GM12878 (cell line): ENCODE results near the gene BLACAT1. TPM values are rescaled to one million over a fixed set of nuclear protein-coding genes. Genes with fewer than 3 reads are reported as not detected.
A peak's percentile ranks its signal among the peaks of the same experiment; 100 is the strongest.

ENCODE experiments used
- ATAC-seq: fragments of 200-7000 bp; cut with Tn5 transposase; 3 replicates; pipeline ENCODE4 v1.9.1; 2020; ENCODE audit warnings: mild to moderate bottlenecking, moderate library complexity
- BruUV-seq: library from RNA; stranded (reverse); fragments of 400-500 nt; replicated peaks from 2 replicates; lab custom pipeline; 2021; lab: Mats Ljungman, UMichigan
- CTCF ChIA-PET: fragments of 300-600 bp; sonication (Branson Sonifier 250); formaldehyde crosslinking; extraction: SDS; loops from one replicate; lab custom pipeline; 2021; ENCODE audit warnings: inconsistent platforms; lab: Yijun Ruan, JAX
- POLR2A ChIA-PET: fragments of 350-600 bp; formaldehyde crosslinking; extraction: SDS; loops from one replicate; lab custom pipeline; 2021; ENCODE audit warnings: inconsistent platforms; lab: Charles Lee
- RAD21 ChIA-PET: fragments of 300-600 bp; sonication (Branson Sonifier 250); formaldehyde crosslinking; loops from one replicate; lab custom pipeline; 2023; ENCODE audit warnings: antibody characterized with exemption; ENCODE audit not compliant: unreplicated experiment; lab: Charles Lee
- SMC1A ChIA-PET: fragments of 300-600 bp; sonication (Branson Sonifier 250); formaldehyde crosslinking; loops from one replicate; lab custom pipeline; 2023; ENCODE audit not compliant: unreplicated experiment, uncharacterized antibody; lab: Charles Lee
- DNase-seq: peaks from one replicate; pipeline ENCODE4 v3.0.0-alpha.2; 2011; ENCODE audit warnings: low read depth, low spot score
- FAIRE-seq: peaks from 3 replicates; lab custom pipeline; 2011; peaks lifted over from hg19 to GRCh38; lab: Jason Lieb, UNC
- H2AFZ ChIP-seq: 2 replicates; pipeline ENCODE4 v1.6.0; 2011; ENCODE audit warnings: low read depth, low read length, control low read depth; ENCODE audit not compliant: control insufficient read depth
- H3K27ac ChIP-seq: 2 replicates; pipeline ENCODE4 v1.5.1; 2011; ENCODE audit warnings: control low read depth; ENCODE audit not compliant: control insufficient read depth, insufficient read depth
- H3K27me3 ChIP-seq, 2 experiments: replicated peaks in 1 of 2; 2 replicates each; pipeline versions ENCODE4 v1.6.0 to v1.6.1; 2011; ENCODE audit warnings: low read length in 1 of 2; ENCODE audit not compliant: control insufficient read depth in 2 of 2, insufficient read depth in 2 of 2
- H3K36me3 ChIP-seq, 2 experiments: 2 replicates each; pipeline ENCODE4 v1.5.1; 2011; ENCODE audit warnings: low read length in 1 of 2; ENCODE audit not compliant: control insufficient read depth in 2 of 2, insufficient read depth in 2 of 2
- H3K4me1 ChIP-seq: 2 replicates; pipeline ENCODE4 v1.6.1; 2011; ENCODE audit warnings: mild to moderate bottlenecking, low read length, moderate library complexity, mixed read lengths; ENCODE audit not compliant: control insufficient read depth, insufficient read depth
- H3K4me2 ChIP-seq: 2 replicates; pipeline ENCODE4 v1.6.0; 2011; ENCODE audit warnings: control low read depth; ENCODE audit not compliant: control insufficient read depth, insufficient read depth
- H3K4me3 ChIP-seq: fragments of 200-600 bp; sonication (generic); 2 replicates; pipeline ENCODE4 v1.5.1; 2016
- H3K79me2 ChIP-seq: 2 replicates; pipeline ENCODE4 v1.6.0; 2011; ENCODE audit warnings: low read length; ENCODE audit not compliant: control insufficient read depth, insufficient read depth
- H3K9ac ChIP-seq: 2 replicates; pipeline ENCODE4 v1.8.0; 2011; ENCODE audit warnings: low read length, control low read depth, mixed read lengths; ENCODE audit not compliant: control insufficient read depth, insufficient read depth
- H3K9me3 ChIP-seq: replicated peaks from 3 replicates; pipeline ENCODE4 v1.5.1; 2011; ENCODE audit warnings: mild to moderate bottlenecking, low read length; ENCODE audit not compliant: control insufficient read depth, insufficient read depth
- H4K20me1 ChIP-seq: 2 replicates; pipeline ENCODE4 v1.6.0; 2011; ENCODE audit not compliant: control insufficient read depth, insufficient read depth
- HSF1 ChIP-seq: fragments of 150-350 bp; IDR thresholded peaks from 2 replicates; pipeline ENCODE4 v1.6.1; 2014; ENCODE audit warnings: mild to moderate bottlenecking, low read depth, low read length
- MYC ChIP-seq: IDR thresholded peaks from 2 replicates; pipeline ENCODE4 v1.6.1; 2011; ENCODE audit warnings: mild to moderate bottlenecking, low read length, moderate library complexity, inconsistent platforms; ENCODE audit not compliant: insufficient read depth, insufficient replicate concordance, insufficient read length, severe bottlenecking
- NR2C2 ChIP-seq: IDR thresholded peaks from 2 replicates; pipeline ENCODE4 v1.6.1; 2011; ENCODE audit warnings: borderline replicate concordance, low read depth; ENCODE audit not compliant: control insufficient read depth, insufficient read length
- PAX5 ChIP-seq: IDR thresholded peaks from 2 replicates; pipeline ENCODE4 v1.6.1; 2011; ENCODE audit warnings: low read depth, low read length, borderline replicate concordance
- SPI1 ChIP-seq: IDR thresholded peaks from 2 replicates; pipeline ENCODE4 v1.6.1; 2011; ENCODE audit warnings: low read depth, mild to moderate bottlenecking, low read length, moderate library complexity, borderline replicate concordance; ENCODE audit not compliant: insufficient read depth
- ZNF24 ChIP-seq: fragments of 450-650 bp; IDR thresholded peaks from 2 replicates; pipeline ENCODE4 v1.6.1; 2017; ENCODE audit warnings: antibody characterized with exemption, mild to moderate bottlenecking
- ZNF592 ChIP-seq: fragments of 450-650 bp; IDR thresholded peaks from 2 replicates; pipeline ENCODE4 v1.6.1; 2017; ENCODE audit warnings: mild to moderate bottlenecking, moderate library complexity
- WGBS: methylation state at CpG from one replicate; pipeline ENCODE4 v1.1.6; 2016; ENCODE audit warnings: low lambda C conversion rate; ENCODE audit not compliant: insufficient replicate concordance, insufficient coverage; ENCODE audit errors: missing lambda C conversion rate; 5-methylcytosine and 5-hydroxymethylcytosine counted together
- in situ Hi-C: fragments of 300-500 bp; cut with MboI; formaldehyde crosslinking; loops from 9 replicates; pipeline ENCODE4 v1.14.3; 2018; ENCODE audit warnings: mixed read lengths
- intact Hi-C: fragments of 100-400 bp; cut with micrococcal nuclease; formaldehyde crosslinking; loops from one replicate; pipeline ENCODE4 v1.14.2; 2022; ENCODE audit not compliant: unreplicated experiment
- polyA plus RNA-seq, 11 experiments: library from polyadenylated mRNA; depleted of rRNA in 4 of 11; unstranded in 6 of 11; stranded (reverse) in 5 of 11; fragments of >200 nt; fragmentation: Nextera tagmentation in 4 of 11; fragmentation: Illumina TruSeq in 1 of 11; extraction: Ambion mirVana in 4 of 11; extraction: Trizol in 1 of 11; gene quantifications; 1 replicate in 1 of 11; 2 replicates in 10 of 11; pipeline versions ENCODE4 v1.2.1 to v1.2.3, GENCODE V29; 2011 to 2016; ENCODE audit warnings: inconsistent platforms in 2 of 11, missing spikeins in 2 of 11, low read depth in 1 of 11
- total RNA-seq, 4 experiments: library from RNA; depleted of rRNA in 3 of 4; stranded (reverse); fragments of >200 nt in 3 of 4; fragmentation: Illumina TruSeq in 1 of 4; extraction: Trizol in 1 of 4; gene quantifications; 2 replicates each; pipeline versions ENCODE4 v1.2.1 to v1.2.3, GENCODE V29; 2013 to 2021
- TF ChIP-seq, protein P1 (sequence below): fragments of 450-650 bp; conservative IDR thresholded peaks from 2 replicates; pipeline ENCODE4 v1.6.1; 2017; ENCODE audit warnings: mild to moderate bottlenecking, moderate library complexity
- TF ChIP-seq, protein P2 (sequence below): fragments of 450-650 bp; IDR thresholded peaks from 2 replicates; pipeline ENCODE4 v1.6.1; 2017; ENCODE audit warnings: low read depth, mild to moderate bottlenecking, moderate library complexity

The BLACAT1 gene
- total and polyA plus RNA-seq, 10 of the 15 experiments (the other 5 are each of a cell fraction or from before 2014, with no cell fraction given), result 0.04 to 1.6 (median 0.15) TPM; not detected in 1

- Histone ChIP-seq H3K36me3 (no peaks in the 10 kb centered on the region), H3K9ac (no peak within 1 kb of the TSS), H3K4me3 (peak within 1 kb of the TSS; percentile 71), H4K20me1 (no peaks in the 10 kb centered on the region), H3K27me3 (peaks cover 0 to 5% of the 10 kb centered on the region in 2 experiments; a peak in 3 of 4 replicates), H3K9me3 (no peaks in the 10 kb centered on the region), H3K27ac (no peak within 1 kb of the TSS), H2AFZ (peak within 1 kb of the TSS; percentile 46; the same call in 1 of the 2 replicates), H3K4me1 (0 out of 2 replicates have a peak, but pooled peaks cover 4% of the 10 kb centered on the region), H3K4me2 (peak within 1 kb of the TSS; percentile 10; the same call in 1 of the 2 replicates), H3K79me2 (no peaks in the 10 kb centered on the region)
- intact Hi-C loops (loop anchor here (5.0 kb wide), 1 partner anchor 167 kb away; no protein-coding TSS in a partner anchor), in situ Hi-C loops (no loop called here)
- RAD21 ChIA-PET, result interaction anchor here (0.6 to 1.5 kb wide), 3 partner anchors 20 to 1262 kb away, joined by 3 to 5 read pairs (median 4); no protein-coding TSS in a partner anchor
- SMC1A ChIA-PET, result interaction anchor here (1.0 to 1.1 kb wide), 2 partner anchors 20 to 108 kb away, joined by 3 to 4 read pairs; no protein-coding TSS in a partner anchor
- POLR2A ChIA-PET, result no interaction called here
- 10% methylated on average over 34 of the region's 42 CpGs for WGBS
- CTCF ChIA-PET, result interaction anchor here (0.7 to 31.6 kb wide), 2 partner anchors 12 to 153 kb away, joined by 4 to 891 read pairs; no protein-coding TSS in a partner anchor
- no peak for DNase-seq
- FAIRE-seq, result no peak
- BruUV-seq, result no TSS peak
- ATAC-seq, result peak; percentile 80
- TF ChIP-seq, protein P1, sequence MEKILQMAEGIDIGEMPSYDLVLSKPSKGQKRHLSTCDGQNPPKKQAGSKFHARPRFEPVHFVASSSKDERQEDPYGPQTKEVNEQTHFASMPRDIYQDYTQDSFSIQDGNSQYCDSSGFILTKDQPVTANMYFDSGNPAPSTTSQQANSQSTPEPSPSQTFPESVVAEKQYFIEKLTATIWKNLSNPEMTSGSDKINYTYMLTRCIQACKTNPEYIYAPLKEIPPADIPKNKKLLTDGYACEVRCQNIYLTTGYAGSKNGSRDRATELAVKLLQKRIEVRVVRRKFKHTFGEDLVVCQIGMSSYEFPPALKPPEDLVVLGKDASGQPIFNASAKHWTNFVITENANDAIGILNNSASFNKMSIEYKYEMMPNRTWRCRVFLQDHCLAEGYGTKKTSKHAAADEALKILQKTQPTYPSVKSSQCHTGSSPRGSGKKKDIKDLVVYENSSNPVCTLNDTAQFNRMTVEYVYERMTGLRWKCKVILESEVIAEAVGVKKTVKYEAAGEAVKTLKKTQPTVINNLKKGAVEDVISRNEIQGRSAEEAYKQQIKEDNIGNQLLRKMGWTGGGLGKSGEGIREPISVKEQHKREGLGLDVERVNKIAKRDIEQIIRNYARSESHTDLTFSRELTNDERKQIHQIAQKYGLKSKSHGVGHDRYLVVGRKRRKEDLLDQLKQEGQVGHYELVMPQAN, result no peak
- TF ChIP-seq PAX5 (no peak), NR2C2 (no peak), ZNF592 (no peak), SPI1 (no peak; the same call in 1 of the 2 replicates), MYC (no peak), HSF1 (no peak), ZNF24 (no peak)
- TF ChIP-seq, protein P2, sequence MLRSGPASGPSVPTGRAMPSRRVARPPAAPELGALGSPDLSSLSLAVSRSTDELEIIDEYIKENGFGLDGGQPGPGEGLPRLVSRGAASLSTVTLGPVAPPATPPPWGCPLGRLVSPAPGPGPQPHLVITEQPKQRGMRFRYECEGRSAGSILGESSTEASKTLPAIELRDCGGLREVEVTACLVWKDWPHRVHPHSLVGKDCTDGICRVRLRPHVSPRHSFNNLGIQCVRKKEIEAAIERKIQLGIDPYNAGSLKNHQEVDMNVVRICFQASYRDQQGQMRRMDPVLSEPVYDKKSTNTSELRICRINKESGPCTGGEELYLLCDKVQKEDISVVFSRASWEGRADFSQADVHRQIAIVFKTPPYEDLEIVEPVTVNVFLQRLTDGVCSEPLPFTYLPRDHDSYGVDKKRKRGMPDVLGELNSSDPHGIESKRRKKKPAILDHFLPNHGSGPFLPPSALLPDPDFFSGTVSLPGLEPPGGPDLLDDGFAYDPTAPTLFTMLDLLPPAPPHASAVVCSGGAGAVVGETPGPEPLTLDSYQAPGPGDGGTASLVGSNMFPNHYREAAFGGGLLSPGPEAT, result peak; percentile 69
Measured at GRCh38 chr1:205504311-205505075, 48.6 kb upstream of the BLACAT1 start, which contains the start of gene CDK18. Gene CDK18 (plus strand): TSS chr1:205504669. CDS start chr1:205523168, 18,499 bp downstream.
